Measurements from ENCODE around the gene FCGR2B. TPM values are rescaled to one million over a fixed set of nuclear protein-coding genes. Genes with fewer than 3 reads are reported as not detected.
"Not testable (repeated sequence)": the region's sequence is repeated elsewhere in the genome, so short reads cannot be mapped to it uniquely, and the experiment has no call there.

Gene FCGR2B
- 10 to 100 TPM; 31.3 to 74.9 (median 42.8) TPM for total RNA-seq

DNA sequence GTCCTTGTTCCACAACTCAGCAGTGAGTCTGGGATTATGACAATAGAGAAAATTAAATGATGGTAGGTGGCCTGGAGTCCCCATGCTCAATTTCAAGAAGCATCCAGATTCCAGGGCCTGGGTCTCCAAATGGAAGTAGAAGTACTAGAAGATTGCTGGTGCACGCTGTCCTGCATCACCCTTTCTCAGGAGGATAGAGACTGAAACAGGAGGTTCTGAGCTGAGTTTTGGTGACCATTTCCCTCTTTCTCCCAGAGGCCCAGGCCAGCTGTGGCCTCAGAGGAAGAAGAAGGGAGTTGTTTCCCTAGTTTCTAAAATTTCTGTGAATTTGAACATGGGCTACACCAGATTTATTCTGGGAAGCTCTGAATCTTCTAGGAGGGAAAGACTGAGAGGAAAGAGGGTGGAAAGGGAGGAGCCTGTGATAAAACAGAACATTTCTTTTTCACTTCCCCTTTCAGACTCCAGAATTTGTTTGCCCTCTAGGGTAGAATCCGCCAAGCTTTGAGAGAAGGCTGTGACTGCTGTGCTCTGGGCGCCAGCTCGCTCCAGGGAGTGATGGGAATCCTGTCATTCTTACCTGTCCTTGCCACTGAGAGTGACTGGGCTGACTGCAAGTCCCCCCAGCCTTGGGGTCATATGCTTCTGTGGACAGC, at the start of gene FCGR2B:
TSS of gene FCGR2B (plus strand) at position 460 of the 656 bp plus-strand sequence. CDS start at position 559, 99 bp downstream.
- not testable (repeated sequence) for DNase-seq (ENCODE audit: low spot score); ATAC-seq (ENCODE audit: low FRiP score)

GRCh38 chr1:161616417-161616816, 46.5 kb upstream of the FCGR2B start:
- not testable (repeated sequence) for ATAC-seq (ENCODE audit: low FRiP score)

GRCh38 chr1:161618517-161618916, 44.4 kb upstream of the FCGR2B start:
- ATAC-seq (ENCODE audit: low FRiP score); DNase-seq (ENCODE audit: low spot score): not testable (repeated sequence)

More at GRCh38 chr1:161616417-161616816, 46.5 kb upstream of the FCGR2B start:
- DNase-seq (ENCODE audit: low spot score): not testable (repeated sequence)

GRCh38 chr1:161620399-161620798, 42.5 kb upstream of the FCGR2B start:
- not testable (repeated sequence) for DNase-seq (ENCODE audit: low spot score); ATAC-seq (ENCODE audit: low FRiP score)

GRCh38 chr1:161621181-161622000, 41.6 kb upstream of the FCGR2B start:
- ATAC-seq (ENCODE audit: low FRiP score): peak; percentile 90
- DNase-seq (ENCODE audit: low spot score): not testable (repeated sequence)

GRCh38 chr1:161622054-161622453, 40.9 kb upstream of the FCGR2B start:
- ATAC-seq (ENCODE audit: low FRiP score); DNase-seq (ENCODE audit: low spot score): not testable (repeated sequence)

DNA sequence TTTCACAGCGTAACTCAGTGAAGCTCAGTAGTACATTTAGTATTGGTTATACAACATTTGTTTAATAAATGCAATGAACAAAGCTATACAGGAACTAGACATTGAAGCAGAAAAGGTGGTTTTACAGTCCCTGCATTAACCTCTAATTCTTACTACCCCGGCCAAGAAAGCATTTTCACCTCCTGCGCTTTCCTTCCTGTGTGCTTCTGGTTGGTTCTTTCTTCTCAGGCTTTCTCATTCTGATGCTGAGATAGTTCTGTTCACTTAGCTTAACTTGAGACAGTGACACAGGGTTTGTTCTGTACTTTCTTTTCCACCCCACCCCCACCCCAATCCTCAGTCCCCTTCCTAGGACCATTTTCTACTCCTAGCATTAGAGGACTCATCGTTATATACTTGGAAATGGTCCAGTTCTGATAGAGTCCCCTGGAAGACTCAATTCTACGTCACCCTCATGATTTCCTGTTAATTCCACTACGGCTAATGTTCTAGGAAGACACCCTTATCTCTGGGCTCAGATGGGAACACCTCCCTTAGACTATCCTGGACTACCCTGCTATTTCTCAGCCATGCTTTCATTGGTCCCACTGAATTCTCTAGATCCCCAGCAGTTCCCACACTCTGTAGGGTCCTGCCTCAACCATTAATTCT, 39.4 kb upstream of the FCGR2B start:
- not testable (repeated sequence) for DNase-seq (ENCODE audit: low spot score); ATAC-seq (ENCODE audit: low FRiP score)

DNA sequence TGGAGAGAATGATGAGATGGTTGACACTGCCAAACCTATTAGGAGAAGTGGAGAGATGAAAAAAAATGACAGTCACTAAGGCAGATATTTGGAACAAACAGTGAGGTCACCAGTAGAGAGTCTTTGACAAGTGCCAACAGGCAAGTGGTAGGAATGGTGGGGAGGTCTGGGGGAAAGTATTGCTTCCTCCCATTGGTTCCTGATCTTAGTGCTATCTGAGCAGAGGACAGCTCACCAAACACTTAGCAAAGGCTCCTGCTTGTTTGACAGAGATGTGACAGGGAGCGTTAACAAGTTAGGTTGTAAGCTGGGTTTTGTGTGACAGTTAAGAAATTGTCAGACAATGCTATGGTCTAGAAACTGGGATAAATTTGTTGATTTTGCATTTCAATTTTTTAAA, 38.3 kb upstream of the FCGR2B start:
- not testable (repeated sequence) for ATAC-seq (ENCODE audit: low FRiP score); DNase-seq (ENCODE audit: low spot score)

DNA sequence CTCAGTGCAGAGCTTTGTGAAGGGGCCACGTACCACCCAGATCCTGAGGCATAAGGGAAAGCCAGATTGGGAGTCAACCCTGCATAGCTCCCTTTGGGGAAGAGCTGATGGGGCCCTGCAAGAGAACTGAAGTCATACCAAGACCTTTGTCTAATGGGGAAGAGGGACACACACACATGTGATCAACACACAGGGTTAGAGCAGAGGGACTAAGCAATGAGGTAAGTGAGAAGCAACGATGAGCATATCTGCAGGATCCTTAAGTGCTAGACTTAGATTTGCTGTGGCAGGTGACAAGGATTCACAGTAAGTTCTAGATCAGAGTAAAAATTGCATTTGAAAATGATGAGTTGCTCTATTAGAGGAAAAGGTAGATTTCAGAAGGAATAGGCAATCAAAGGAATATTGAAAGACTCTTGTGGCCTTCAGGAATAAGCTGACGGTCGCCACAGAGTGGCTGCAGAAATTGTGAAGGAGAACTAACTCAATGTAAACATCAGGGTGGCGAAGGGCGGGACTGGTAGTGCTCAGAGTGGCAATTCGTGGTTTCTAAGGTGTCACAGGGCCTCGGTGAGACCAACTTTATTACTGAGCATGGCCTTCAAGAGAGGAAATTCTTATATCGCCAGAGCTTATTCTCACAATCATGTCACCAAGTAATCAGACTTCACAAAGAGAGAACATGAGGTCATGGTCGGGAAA, 36.3 kb upstream of the FCGR2B start:
- not testable (repeated sequence) for DNase-seq (ENCODE audit: low spot score); ATAC-seq (ENCODE audit: low FRiP score)

GRCh38 chr1:161630128-161630742, 32.7 kb upstream of the FCGR2B start:
- ATAC-seq (ENCODE audit: low FRiP score); DNase-seq (ENCODE audit: low spot score): not testable (repeated sequence)

DNA sequence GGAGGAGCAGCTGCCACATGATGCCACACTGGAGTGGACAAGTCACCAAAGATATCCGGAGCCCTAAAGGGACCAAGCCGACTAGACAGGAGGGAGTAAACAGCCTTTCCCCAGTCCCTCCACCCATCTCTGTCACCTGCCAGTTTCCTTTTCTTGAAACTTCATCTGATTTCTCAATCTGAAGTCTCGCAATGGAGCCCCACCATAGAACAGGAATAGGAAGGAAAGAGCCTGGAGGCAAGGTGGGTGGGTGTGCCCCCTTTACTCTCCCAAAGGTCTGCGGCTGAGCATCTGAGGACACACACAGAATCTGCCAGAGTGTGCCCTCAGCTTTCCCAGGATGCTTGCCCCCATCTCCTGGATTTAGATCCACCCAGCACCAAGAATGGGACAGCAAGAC, 31.9 kb upstream of the FCGR2B start, which contains the start of gene FCGR3B:
TSS of gene FCGR3B (minus strand) at position 101 of the 400 bp plus-strand sequence. CDS start at position 19, 82 bp downstream.
- ATAC-seq (ENCODE audit: low FRiP score) (no peak), DNase-seq (ENCODE audit: low spot score) (no peak)
- TF ChIP-seq CTCF (IDR thresholded peaks at IDR 0.05): no peak

DNA sequence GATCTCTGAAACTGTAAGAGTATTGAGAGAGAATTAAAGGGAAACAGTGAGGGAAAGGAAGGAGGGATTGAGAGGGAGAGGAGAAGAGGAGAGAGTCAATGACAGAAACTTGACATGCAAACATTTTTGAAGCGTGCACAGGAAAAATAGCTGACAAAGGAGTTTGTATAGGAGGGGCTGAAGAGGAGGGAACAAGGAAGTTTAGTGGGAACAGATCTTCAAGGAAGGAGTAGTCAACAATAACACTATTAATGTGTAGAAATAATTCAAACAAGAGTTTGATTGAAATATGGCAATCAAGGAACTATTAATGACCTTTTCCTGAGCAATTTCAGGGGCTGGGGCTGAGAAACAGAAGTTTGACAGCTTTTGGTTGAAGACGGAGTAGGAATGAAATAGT, 27.9 kb upstream of the FCGR2B start:
- ATAC-seq (ENCODE audit: low FRiP score); DNase-seq (ENCODE audit: low spot score): not testable (repeated sequence)

GRCh38 chr1:161636189-161636782, 26.7 kb upstream of the FCGR2B start:
- DNase-seq (ENCODE audit: low spot score); ATAC-seq (ENCODE audit: low FRiP score): not testable (repeated sequence)

DNA sequence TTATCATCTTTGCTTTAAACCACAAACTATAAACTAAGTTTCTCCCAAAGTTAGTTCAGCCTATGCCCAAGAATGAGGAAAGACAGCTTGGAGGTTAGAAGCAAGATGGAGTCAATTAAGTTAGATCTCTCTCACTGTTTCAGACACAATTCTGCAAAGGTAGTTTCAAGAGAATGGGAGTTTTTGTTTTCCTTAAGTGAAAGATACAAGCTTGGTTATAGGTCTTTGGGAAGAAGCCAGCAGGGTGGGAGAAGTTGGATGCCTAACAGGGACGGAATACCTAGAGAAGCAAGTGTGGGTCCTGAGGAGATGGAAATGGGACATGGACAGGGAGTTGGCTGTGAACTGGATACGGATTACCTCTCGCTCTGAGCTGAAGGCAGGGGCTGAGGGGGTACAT, 26.0 kb upstream of the FCGR2B start:
- DNase-seq (ENCODE audit: low spot score); ATAC-seq (ENCODE audit: low FRiP score): not testable (repeated sequence)

DNA sequence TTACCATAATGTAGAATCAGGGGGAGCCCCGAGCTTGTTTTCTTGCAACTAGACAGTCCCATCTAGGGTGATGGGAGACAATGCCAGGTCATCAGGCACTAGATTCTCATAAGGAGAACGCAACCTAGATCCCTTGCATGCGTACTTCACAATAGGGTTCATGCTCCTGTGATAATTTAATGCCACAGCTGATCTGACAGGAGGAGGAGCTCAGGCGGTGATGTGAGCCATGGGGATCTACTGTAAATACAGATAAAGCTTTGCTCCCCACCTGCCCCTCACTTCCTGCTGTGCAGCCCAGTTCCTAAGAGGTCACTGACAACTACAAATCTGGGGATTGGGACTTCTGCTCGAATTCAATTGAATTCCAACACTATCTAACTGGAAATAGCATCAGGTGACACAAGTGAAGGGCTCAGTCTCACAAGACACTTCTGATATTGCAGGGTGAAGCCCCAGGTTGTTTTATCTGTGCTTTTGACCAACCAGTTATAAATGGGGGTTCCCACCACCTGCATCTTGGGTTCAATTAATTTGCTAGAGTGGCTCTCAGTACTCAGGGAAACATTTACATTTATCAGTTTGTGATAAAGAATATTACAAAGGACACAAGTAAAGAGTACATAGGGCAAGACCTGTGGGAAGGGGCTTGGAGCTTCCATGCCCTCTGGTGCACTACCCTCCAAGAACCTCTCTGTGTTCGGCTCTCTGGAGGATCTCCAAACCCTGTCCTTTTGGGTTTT, 24.5 kb upstream of the FCGR2B start:
- not testable (repeated sequence) for ATAC-seq (ENCODE audit: low FRiP score); DNase-seq (ENCODE audit: low spot score)

- not testable (repeated sequence) for DNase-seq (ENCODE audit: low spot score); ATAC-seq (ENCODE audit: low FRiP score)
These were observed 23.7 kb upstream of the FCGR2B start for GRCh38 chr1:161639203-161639602.

All from omental fat pad (tissue), 4 donors.